Activated effector memory CD4-positive, alpha-beta T cell treated with anti-CD3 and anti-CD28 coated beads, Interleukin-2, amount 50 U/mL, for 16 hours (primary cell): ENCODE results near the gene PDE4A.
A peak's percentile ranks its signal among the peaks of the same experiment; 100 is the strongest.
"Not testable (repeated sequence)": the region's sequence is repeated elsewhere in the genome, so short reads cannot be mapped to it uniquely, and the experiment has no call there.

ENCODE experiments used
- DNase-seq: peaks from one replicate; pipeline ENCODE4 v3.0.0-alpha.2; 2020

Gene PDE4A

GRCh38 chr19:10430505-10431253, 10.3 kb downstream of the PDE4A start:
- DNase-seq, result no peak

- peak; percentile 76 for DNase-seq
These were observed 11.1 kb downstream of the PDE4A start for GRCh38 chr19:10431254-10431942.

- peak; percentile 87 for DNase-seq
These were observed 11.8 kb downstream of the PDE4A start for GRCh38 chr19:10431943-10432735.

- DNase-seq, result no peak
These were observed 12.4 kb downstream of the PDE4A start for GRCh38 chr19:10432736-10433130.

- no peak for DNase-seq
These were observed 12.8 kb downstream of the PDE4A start for GRCh38 chr19:10433131-10433536.

- DNase-seq, result no peak
These were observed 19.2 kb downstream of the PDE4A start for GRCh38 chr19:10439588-10439987.

GRCh38 chr19:10442698-10443097, 22.4 kb downstream of the PDE4A start:
- no peak for DNase-seq

GRCh38 chr19:10449037-10449436, 28.7 kb downstream of the PDE4A start:
- no peak for DNase-seq

GRCh38 chr19:10450191-10450852, 30.0 kb downstream of the PDE4A start:
- no peak for DNase-seq

GRCh38 chr19:10450853-10451609, 30.7 kb downstream of the PDE4A start:
- no peak for DNase-seq

- DNase-seq, result no peak
These were observed 32.6 kb downstream of the PDE4A start for GRCh38 chr19:10452726-10453618.

GRCh38 chr19:10453852-10454251, 33.5 kb downstream of the PDE4A start:
- no peak for DNase-seq

GRCh38 chr19:10454267-10454666, 33.9 kb downstream of the PDE4A start:
- DNase-seq, result no peak

GRCh38 chr19:10458733-10459132, 38.4 kb downstream of the PDE4A start:
- not testable (repeated sequence) for DNase-seq

- DNase-seq, result no peak
These were observed 40.3 kb downstream of the PDE4A start for GRCh38 chr19:10460714-10461046.

- peak; percentile 94 for DNase-seq
These were observed 41.0 kb downstream of the PDE4A start for GRCh38 chr19:10461047-10461949.

- DNase-seq, result not testable (repeated sequence)
These were observed 41.7 kb downstream of the PDE4A start for GRCh38 chr19:10462042-10462441.

- no peak for DNase-seq
These were observed 42.2 kb downstream of the PDE4A start for GRCh38 chr19:10462557-10462956.

- DNase-seq, result no peak
These were observed 44.1 kb downstream of the PDE4A start for GRCh38 chr19:10464456-10464855.

- no peak for DNase-seq
These were observed 46.9 kb downstream of the PDE4A start for GRCh38 chr19:10467104-10467706.
